Measurements from ENCODE around the gene GGT6. TPM values are rescaled to one million over a fixed set of nuclear protein-coding genes. Genes with fewer than 3 reads are reported as not detected.

GGT6 gene
- total and polyA plus RNA-seq, 7 experiments from 2014 or later: not detected

DNA sequence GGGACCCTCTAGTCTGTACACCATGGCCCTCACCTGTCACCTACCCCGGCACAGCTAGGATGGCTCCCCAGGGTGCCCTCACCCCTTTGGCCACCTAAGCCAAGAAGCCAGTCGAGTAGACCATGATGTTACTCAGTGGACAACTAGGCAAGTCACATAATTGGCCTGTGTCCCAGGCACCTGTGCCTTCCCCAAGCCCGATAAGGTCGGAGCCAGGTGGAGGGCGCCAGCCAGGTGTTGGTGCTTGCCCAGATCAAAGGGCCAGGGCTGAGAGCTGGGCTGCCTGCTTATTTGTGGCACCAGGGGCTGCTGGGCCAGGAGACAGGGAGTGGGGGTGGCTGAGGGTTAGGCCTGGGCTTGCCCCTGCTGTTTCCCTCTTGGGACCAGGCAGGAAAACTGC is 44.9 kb downstream of the GGT6 start:
- Mint-ChIP-seq H3K27me3 (peaks cover 0 to 3% (median 0%) of the 10 kb centered on the region in 5 donors), H3K27ac (no peak overlapping the region), H3K36me3 (peaks cover 0 to 2% (median 0%) of the 10 kb centered on the region in 5 donors), H3K4me3 (no peak overlapping the region), H3K4me1 (peaks cover 0 to 8% (median 3%) of the 10 kb centered on the region in 7 donors), H3K9me3 (no peaks in the 10 kb centered on the region)
- intact Hi-C loops (cut with micrococcal nuclease): no loop called here
- ATAC-seq (no peak), DNase-seq (no peak)
- Histone ChIP-seq H3K27me3 (ENCODE audit: control insufficient read depth in 2 of 2, insufficient read depth in 2 of 2, low read length in 2 of 2) (no peaks in the 10 kb centered on the region), H3K36me3 (ENCODE audit: control insufficient read depth in 2 of 3, insufficient read depth in 3 of 3, low read length in 3 of 3) (no peaks in the 10 kb centered on the region), H3K27ac (ENCODE audit: low read depth, low read length) (no peak overlapping the region), H3K4me3 (ENCODE audit: low read length) (no peak overlapping the region), H3K9me3 (ENCODE audit: control insufficient read depth in 2 of 3, low read length in 3 of 3) (no peaks in the 10 kb centered on the region), H3K4me1 (ENCODE audit: control insufficient read depth in 2 of 2, insufficient read depth in 2 of 2, low read length in 2 of 2) (no peaks in the 10 kb centered on the region)
- ChIA-PET POLR2A (no interaction called here), CTCF (no interaction called here)

DNA sequence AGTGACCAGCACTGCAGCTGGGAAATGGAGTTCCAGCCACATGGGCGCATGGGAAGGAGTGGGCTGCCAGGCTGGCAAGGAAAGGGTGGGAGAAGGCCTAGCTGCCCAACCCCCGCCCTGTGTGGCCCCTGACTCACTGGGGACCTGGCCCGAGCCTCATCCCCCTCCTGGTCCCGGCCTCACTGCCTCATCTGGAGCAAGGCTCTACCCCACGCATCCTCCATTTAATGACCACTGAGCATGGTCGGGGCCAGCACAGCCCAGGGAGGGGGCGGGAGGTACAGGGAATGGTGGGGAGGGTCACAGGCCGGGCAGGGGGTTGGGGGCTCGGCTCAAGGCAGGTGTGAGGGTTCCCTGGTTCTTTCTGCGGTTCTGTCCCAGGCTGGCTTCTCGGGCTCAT is 45.6 kb downstream of the GGT6 start:
- intact Hi-C loops (cut with micrococcal nuclease): no loop called here
- H3K27ac ChIP-seq (ENCODE audit: low read depth, low read length): no peak overlapping the region
- peaks cover 0 to 2% (median 0%) of the 10 kb centered on the region in 5 donors for H3K36me3 Mint-ChIP-seq
- no peak overlapping the region for H3K27ac Mint-ChIP-seq
- H3K4me3 ChIP-seq (ENCODE audit: low read length): no peak overlapping the region
- no peak for ATAC-seq
- H3K4me1 Mint-ChIP-seq: peaks cover under 1 to 7% (median 4%) of the 10 kb centered on the region in 7 donors
- H3K9me3 ChIP-seq (ENCODE audit: control insufficient read depth in 2 of 3, low read length in 3 of 3): no peaks in the 10 kb centered on the region
- ChIA-PET CTCF (no interaction called here), POLR2A (no interaction called here)
- no peaks in the 10 kb centered on the region for H3K4me1 ChIP-seq (ENCODE audit: control insufficient read depth in 2 of 2, insufficient read depth in 2 of 2, low read length in 2 of 2)
- H3K9me3 Mint-ChIP-seq: no peaks in the 10 kb centered on the region
- no peaks in the 10 kb centered on the region for H3K36me3 ChIP-seq (ENCODE audit: control insufficient read depth in 2 of 3, insufficient read depth in 3 of 3, low read length in 3 of 3)
- no peaks in the 10 kb centered on the region for H3K27me3 ChIP-seq (ENCODE audit: control insufficient read depth in 2 of 2, insufficient read depth in 2 of 2, low read length in 2 of 2)
- DNase-seq: no peak
- H3K4me3 Mint-ChIP-seq: no peak overlapping the region
- peaks cover 0 to 3% (median 0%) of the 10 kb centered on the region in 5 donors for H3K27me3 Mint-ChIP-seq

DNA sequence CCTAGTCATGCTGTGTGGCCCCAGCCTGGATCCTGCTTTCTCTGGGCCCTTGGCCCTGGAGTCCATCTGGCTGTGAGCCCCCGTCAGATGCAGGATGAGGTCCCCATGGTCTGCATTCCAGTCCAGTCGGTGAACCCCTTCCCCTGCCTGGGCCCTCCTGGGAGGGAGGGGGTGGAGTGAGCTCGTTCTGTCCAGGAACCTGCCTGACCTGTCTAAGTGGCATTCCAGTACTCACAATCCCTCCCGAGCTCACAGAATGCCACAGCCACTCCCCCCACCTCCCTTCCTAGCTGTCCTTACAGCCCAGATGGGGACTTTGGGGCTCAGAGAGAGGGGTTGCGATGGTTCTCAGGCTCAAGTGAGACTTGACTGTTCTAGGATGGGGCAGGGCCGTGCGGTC is 46.2 kb downstream of the GGT6 start:
- H3K9me3 Mint-ChIP-seq: no peaks in the 10 kb centered on the region
- Histone ChIP-seq H3K27ac (ENCODE audit: low read depth, low read length) (no peak overlapping the region), H3K36me3 (ENCODE audit: control insufficient read depth in 2 of 3, insufficient read depth in 3 of 3, low read length in 3 of 3) (no peaks in the 10 kb centered on the region), H3K27me3 (ENCODE audit: control insufficient read depth in 2 of 2, insufficient read depth in 2 of 2, low read length in 2 of 2) (no peaks in the 10 kb centered on the region), H3K9me3 (ENCODE audit: control insufficient read depth in 2 of 3, low read length in 3 of 3) (no peaks in the 10 kb centered on the region), H3K4me3 (ENCODE audit: low read length) (no peak overlapping the region), H3K4me1 (ENCODE audit: control insufficient read depth in 2 of 2, insufficient read depth in 2 of 2, low read length in 2 of 2) (peaks cover 2 to 4% of the 10 kb centered on the region in 2 donors)
- no peak overlapping the region for H3K27ac Mint-ChIP-seq
- H3K36me3 Mint-ChIP-seq: peaks cover 0 to 2% (median 0%) of the 10 kb centered on the region in 5 donors
- no peak for DNase-seq
- H3K4me1 Mint-ChIP-seq: peaks cover 6 to 13% (median 10%) of the 10 kb centered on the region in 7 donors
- H3K4me3 Mint-ChIP-seq: no peak overlapping the region
- intact Hi-C loops (cut with micrococcal nuclease): no loop called here
- CTCF ChIA-PET: interaction anchor here (0.6 kb wide), 1 partner anchor 166 kb away, joined by 4 read pairs; no protein-coding TSS in a partner anchor
- no peak for ATAC-seq
- POLR2A ChIA-PET: no interaction called here
- H3K27me3 Mint-ChIP-seq: peaks cover 0 to 5% (median 0%) of the 10 kb centered on the region in 5 donors

DNA sequence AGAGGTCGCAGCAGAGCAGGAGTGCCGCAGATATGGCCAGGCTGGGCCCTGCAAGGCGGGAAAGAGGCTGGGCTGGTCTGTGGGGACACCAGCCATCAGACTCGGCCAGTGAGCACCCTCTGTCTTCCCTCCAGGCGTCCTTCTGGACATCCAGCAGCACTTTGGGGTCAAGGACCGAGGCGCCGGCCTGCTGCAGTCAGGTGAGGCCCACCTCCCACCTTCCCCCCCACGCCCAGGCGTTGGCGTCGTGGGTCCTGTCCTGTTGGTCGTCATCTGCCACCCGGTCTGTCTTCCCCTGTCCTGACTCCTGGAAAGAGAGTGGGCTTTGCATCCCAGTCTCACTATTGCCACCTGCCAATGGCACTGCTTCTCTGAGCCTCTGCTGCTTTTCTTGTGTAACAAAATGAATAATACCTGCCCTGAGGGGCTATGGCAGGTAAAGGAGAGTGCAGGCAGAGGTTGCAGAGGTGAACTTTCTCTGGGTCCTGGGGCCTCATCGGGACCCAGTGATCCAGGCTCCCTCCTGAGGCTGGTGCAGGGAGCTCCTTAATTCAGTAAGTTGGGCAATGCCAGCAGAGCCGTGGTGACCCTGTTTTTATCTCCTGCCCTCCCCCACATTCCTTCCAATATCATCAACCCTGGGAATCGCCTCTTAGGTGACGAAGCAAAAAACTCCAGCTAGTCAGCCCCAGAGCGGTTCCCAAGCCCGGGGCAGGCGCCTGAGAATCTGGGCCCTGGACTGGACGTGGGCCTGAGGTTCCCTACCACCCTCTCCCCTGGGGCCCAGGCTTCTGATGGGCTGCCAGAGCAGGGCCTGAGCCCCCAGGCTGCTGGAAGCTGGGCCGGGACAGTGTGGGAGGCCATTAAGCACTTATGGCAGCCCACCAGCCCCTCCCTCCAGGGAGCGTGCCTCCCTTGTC is 47.0 kb downstream of the GGT6 start:
- ChIA-PET CTCF (interaction anchor here (0.6 kb wide), 1 partner anchor 165 kb away, joined by 4 read pairs; no protein-coding TSS in a partner anchor), POLR2A (no interaction called here)
- H3K27ac ChIP-seq (ENCODE audit: low read depth, low read length): no peak overlapping the region
- H3K36me3 ChIP-seq (ENCODE audit: control insufficient read depth in 2 of 3, insufficient read depth in 3 of 3, low read length in 3 of 3): no peaks in the 10 kb centered on the region
- intact Hi-C loops (cut with micrococcal nuclease): no loop called here
- H3K4me3 ChIP-seq (ENCODE audit: low read length): no peak overlapping the region
- H3K4me1 ChIP-seq (ENCODE audit: control insufficient read depth in 2 of 2, insufficient read depth in 2 of 2, low read length in 2 of 2): peaks cover 6 to 10% of the 10 kb centered on the region in 2 donors
- H3K9me3 ChIP-seq (ENCODE audit: control insufficient read depth in 2 of 3, low read length in 3 of 3): no peaks in the 10 kb centered on the region
- peaks cover 13 to 21% (median 16%) of the 10 kb centered on the region in 7 donors for H3K4me1 Mint-ChIP-seq
- H3K27me3 Mint-ChIP-seq: peaks cover 0 to 5% (median 0%) of the 10 kb centered on the region in 5 donors
- no peak for ATAC-seq
- no peak overlapping the region for H3K4me3 Mint-ChIP-seq
- no peaks in the 10 kb centered on the region for H3K27me3 ChIP-seq (ENCODE audit: control insufficient read depth in 2 of 2, insufficient read depth in 2 of 2, low read length in 2 of 2)
- H3K36me3 Mint-ChIP-seq: peaks cover 0 to 2% (median 0%) of the 10 kb centered on the region in 5 donors
- H3K27ac Mint-ChIP-seq: no peak overlapping the region
- no peaks in the 10 kb centered on the region for H3K9me3 Mint-ChIP-seq
- no peak for DNase-seq

DNA sequence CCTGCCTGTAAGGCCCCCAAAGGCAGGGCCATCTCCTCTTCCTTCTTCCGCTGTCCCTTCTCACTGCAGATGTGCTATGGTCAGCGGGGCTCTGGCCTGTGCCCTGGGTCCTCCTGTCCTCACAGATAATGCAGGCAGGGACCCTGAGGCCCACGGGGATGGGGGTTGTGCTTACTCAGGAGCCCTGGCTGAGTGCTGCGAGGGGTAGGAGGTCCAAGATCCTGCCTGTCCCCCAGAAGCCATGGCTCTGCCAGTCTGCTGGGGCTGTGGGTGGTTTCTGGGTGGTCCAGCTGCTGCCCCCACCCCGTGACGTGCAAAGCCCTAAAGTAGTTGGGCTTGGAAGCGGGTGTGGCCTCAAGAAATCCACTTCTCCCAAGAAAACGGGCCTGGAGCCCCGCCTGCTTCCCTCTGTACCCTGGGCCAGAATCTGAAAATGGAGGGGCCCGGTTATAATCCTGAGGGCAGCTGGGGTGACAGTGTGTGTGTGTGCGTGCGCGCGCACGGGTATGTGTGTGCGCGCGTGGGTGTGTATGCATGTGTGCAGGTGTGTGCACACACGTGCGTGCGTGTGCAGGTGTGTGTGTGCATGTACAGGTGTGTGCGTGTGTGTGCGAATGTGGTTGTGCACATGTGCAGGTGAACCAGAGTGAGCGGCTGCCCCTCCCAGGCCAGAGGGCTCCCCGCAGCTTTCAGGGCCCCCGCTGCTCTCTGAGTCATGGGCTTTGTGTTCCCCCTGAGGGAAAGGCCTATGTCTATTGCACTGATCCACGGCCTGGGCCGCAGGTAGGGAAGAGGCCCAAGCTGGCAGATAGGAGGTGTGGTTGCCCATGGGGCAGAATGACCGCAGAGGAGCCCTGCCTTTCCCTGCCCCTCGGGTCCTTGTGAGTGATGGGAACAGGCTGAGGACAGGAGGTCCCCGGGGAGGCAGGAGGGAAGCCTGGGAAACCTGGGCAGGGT is 47.9 kb downstream of the GGT6 start:
- H3K4me3 Mint-ChIP-seq: no peak overlapping the region
- no peak for DNase-seq

DNA sequence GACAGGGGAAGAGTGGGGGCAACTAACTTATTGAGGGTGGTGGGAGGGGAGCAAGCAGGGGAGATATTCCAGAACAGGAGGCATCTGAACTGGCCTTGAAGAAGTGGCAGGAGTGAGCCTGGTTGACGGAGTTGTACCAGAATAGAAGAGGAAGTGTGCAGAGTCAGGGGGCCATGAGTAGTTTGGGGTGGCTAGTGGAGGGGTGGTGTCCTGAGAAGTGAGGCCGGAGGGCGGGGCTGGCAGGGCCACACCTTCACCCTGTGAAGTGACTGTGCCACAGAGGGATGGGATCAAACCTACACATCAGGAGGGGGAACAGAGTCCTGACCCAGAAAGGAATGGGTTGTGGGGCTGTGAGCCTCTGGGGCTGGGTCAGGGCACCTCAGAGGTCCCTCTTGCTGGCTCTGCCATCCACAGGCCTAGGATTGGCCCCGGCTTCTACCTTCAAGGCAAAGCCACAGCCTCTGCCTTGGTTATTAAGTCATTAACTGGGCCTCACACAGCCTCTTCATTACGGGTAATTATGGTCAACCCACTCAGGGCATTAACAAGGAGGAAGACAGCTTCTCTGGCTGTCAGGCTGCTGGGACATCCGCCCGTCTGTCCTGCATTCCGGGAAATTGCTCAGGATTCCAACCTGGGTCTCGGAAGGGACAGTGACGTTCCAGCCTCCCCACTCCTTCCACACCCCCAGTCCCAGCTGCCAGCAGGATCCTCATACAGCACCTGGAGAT is 49.0 kb downstream of the GGT6 start:
- no peak overlapping the region for H3K4me3 Mint-ChIP-seq
- Histone ChIP-seq H3K4me1 (ENCODE audit: control insufficient read depth in 2 of 2, insufficient read depth in 2 of 2, low read length in 2 of 2) (peaks cover 6 to 10% of the 10 kb centered on the region in 2 donors), H3K27me3 (ENCODE audit: control insufficient read depth in 2 of 2, insufficient read depth in 2 of 2, low read length in 2 of 2) (no peaks in the 10 kb centered on the region), H3K9me3 (ENCODE audit: control insufficient read depth in 2 of 3, low read length in 3 of 3) (no peaks in the 10 kb centered on the region), H3K36me3 (ENCODE audit: control insufficient read depth in 2 of 3, insufficient read depth in 3 of 3, low read length in 3 of 3) (no peaks in the 10 kb centered on the region), H3K27ac (ENCODE audit: low read depth, low read length) (no peak overlapping the region), H3K4me3 (ENCODE audit: low read length) (no peak overlapping the region)
- H3K9me3 Mint-ChIP-seq: no peaks in the 10 kb centered on the region
- intact Hi-C loops (cut with micrococcal nuclease): no loop called here
- no peak for DNase-seq
- no peaks in the 10 kb centered on the region for H3K36me3 Mint-ChIP-seq
- peak; percentile 32 for ATAC-seq
- H3K4me1 Mint-ChIP-seq: peaks cover 13 to 23% (median 19%) of the 10 kb centered on the region in 7 donors
- ChIA-PET CTCF (no interaction called here), POLR2A (interaction anchor here (0.9 kb wide), 1 partner anchor 17 kb away, joined by 6 read pairs; no protein-coding TSS in a partner anchor)
- peaks cover 0 to 5% (median 0%) of the 10 kb centered on the region in 5 donors for H3K27me3 Mint-ChIP-seq
- peak overlapping the region in 2 of 9 donors; percentile 19 to 28 for H3K27ac Mint-ChIP-seq

More for the DNA sequence above, 47.9 kb downstream of the GGT6 start:
- Histone ChIP-seq H3K36me3 (ENCODE audit: control insufficient read depth in 2 of 3, insufficient read depth in 3 of 3, low read length in 3 of 3) (no peaks in the 10 kb centered on the region), H3K9me3 (ENCODE audit: control insufficient read depth in 2 of 3, low read length in 3 of 3) (no peaks in the 10 kb centered on the region), H3K27ac (ENCODE audit: low read depth, low read length) (no peak overlapping the region), H3K27me3 (ENCODE audit: control insufficient read depth in 2 of 2, insufficient read depth in 2 of 2, low read length in 2 of 2) (no peaks in the 10 kb centered on the region), H3K4me3 (ENCODE audit: low read length) (no peak overlapping the region), H3K4me1 (ENCODE audit: control insufficient read depth in 2 of 2, insufficient read depth in 2 of 2, low read length in 2 of 2) (peaks cover 6 to 10% of the 10 kb centered on the region in 2 donors)
- ChIA-PET CTCF (no interaction called here), POLR2A (no interaction called here)
- Mint-ChIP-seq H3K4me1 (peaks cover 13 to 23% (median 19%) of the 10 kb centered on the region in 7 donors), H3K9me3 (no peaks in the 10 kb centered on the region), H3K36me3 (no peaks in the 10 kb centered on the region), H3K27me3 (peaks cover 0 to 5% (median 0%) of the 10 kb centered on the region in 5 donors), H3K27ac (no peak overlapping the region)
- intact Hi-C loops (cut with micrococcal nuclease): no loop called here
- ATAC-seq: no peak

Data from naive thymus-derived CD4-positive, alpha-beta T cell (primary cell).